Measurements from ENCODE around the gene PSTK. TPM values are rescaled to one million over a fixed set of nuclear protein-coding genes. Genes with fewer than 3 reads are reported as not detected.
A peak's percentile ranks its signal among the peaks of the same experiment; 100 is the strongest.

Gene PSTK, protein sequence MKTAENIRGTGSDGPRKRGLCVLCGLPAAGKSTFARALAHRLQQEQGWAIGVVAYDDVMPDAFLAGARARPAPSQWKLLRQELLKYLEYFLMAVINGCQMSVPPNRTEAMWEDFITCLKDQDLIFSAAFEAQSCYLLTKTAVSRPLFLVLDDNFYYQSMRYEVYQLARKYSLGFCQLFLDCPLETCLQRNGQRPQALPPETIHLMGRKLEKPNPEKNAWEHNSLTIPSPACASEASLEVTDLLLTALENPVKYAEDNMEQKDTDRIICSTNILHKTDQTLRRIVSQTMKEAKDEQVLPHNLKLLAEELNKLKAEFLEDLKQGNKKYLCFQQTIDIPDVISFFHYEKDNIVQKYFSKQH
- total RNA-seq: 1 to 10 TPM; 3.9 to 6.3 (median 5.2) TPM

DNA sequence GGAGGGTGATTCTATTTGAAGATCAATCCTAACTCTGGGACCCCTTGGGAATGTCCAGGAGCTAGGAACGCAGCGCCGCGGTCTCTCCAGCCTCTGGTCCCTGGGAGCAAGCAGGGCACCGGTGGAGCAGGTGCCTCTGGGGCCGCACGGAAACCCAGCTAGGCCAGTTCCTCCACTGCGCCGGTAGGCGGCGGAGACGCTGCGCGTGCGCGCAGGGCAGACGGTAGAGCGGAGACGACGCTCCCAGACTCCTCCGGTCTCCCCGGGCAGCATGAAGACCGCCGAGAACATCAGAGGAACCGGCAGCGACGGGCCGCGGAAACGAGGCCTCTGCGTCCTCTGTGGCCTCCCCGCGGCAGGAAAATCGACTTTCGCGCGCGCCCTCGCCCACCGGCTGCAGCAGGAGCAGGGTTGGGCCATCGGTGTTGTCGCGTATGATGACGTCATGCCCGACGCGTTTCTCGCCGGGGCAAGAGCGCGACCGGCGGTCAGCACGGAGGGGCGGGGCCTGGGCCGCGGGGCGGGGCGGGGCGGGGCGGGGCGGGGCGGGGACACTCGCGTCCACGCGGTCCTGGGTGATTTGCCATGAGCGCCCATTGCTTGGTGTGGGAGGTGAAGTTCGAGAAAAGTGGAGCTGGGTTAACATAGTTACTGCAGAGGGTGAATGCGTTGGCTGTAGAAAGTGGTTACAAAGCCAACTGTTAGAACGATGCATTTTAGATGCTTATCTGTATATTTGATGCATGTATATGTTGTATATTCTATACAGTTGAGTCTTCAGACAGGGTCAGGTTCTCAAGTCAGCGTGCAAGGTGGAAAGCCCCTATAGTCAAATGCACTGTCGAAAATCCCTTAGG, at the start of gene PSTK:
Gene PSTK, plus strand, starts transcription at position 193 of the 857 bp plus-strand sequence. Its CDS starts 79 bp downstream, at position 272.
- no peaks in the 10 kb centered on the region for H3K27me3 ChIP-seq
- H3K4me3 ChIP-seq (replicated peaks in 1 of 3): peak within 1 kb of the TSS; percentile 39 to 90 (median 89)
- TF ChIP-seq POLR2A (IDR thresholded peaks at IDR 0.05): peak in 1 of 2 donors; percentile 68
- TF ChIP-seq, protein P1, sequence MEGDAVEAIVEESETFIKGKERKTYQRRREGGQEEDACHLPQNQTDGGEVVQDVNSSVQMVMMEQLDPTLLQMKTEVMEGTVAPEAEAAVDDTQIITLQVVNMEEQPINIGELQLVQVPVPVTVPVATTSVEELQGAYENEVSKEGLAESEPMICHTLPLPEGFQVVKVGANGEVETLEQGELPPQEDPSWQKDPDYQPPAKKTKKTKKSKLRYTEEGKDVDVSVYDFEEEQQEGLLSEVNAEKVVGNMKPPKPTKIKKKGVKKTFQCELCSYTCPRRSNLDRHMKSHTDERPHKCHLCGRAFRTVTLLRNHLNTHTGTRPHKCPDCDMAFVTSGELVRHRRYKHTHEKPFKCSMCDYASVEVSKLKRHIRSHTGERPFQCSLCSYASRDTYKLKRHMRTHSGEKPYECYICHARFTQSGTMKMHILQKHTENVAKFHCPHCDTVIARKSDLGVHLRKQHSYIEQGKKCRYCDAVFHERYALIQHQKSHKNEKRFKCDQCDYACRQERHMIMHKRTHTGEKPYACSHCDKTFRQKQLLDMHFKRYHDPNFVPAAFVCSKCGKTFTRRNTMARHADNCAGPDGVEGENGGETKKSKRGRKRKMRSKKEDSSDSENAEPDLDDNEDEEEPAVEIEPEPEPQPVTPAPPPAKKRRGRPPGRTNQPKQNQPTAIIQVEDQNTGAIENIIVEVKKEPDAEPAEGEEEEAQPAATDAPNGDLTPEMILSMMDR (IDR thresholded peaks at IDR 0.05): peak; percentile 79 to 98 (median 95)
- no peaks in the 10 kb centered on the region for H3K36me3 ChIP-seq
- WGBS, 2 donors: 2 to 9% methylated on average over 10 to 21 of the region's 73 CpGs
- intact Hi-C loops (cut with DNase I): loop anchor here (10.0 kb wide), 1 partner anchor 174 kb away; the partner anchor contains the start of gene BUB3
- DNase-seq: peak; percentile 86 to 88
- no peaks in the 10 kb centered on the region for H3K9me3 ChIP-seq
- peaks cover 4 to 8% of the 10 kb centered on the region in 2 donors for H3K4me1 ChIP-seq
- H3K27ac ChIP-seq: peak within 1 kb of the TSS; percentile 79 to 96 (median 80)

DNA sequence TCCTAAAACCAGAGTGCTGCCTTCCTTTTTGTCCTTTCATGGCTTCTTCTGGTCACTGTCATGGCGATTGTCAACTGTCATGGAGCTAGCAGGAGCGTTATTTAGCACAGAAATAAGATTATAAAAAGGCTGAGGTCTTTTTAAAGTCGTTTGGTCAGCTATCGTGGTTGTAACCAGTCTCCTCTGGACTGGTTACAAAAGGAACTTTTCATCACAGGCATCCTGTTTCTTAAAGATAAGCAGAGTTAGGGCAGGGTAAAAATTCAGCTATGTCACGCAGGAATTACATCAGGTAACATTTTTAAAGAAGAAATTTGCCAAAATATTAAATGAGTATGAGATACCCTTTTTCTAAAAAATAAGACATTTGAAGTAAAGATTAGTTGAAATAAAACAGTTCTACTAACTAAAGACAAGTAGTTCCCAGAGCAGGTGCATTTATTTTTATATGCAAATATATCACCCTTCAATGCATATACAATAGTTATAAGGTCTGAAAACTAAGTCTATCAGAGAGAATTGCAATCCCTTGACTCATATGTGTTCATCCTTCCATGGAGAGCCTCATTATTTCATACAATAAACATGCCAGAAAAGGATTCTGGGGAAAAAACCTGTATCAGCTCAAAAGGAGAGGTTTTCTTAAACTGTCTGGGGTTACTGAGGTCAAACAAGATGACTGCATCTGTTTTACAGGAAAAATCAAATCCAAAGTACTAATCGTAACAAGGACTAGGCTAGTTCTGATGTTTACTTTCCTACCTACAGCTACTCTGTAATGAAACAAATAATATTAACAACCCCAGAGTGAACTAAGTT, 48.9 kb upstream of the PSTK start:
- H3K36me3 ChIP-seq: peaks cover 0 to 5% of the 10 kb centered on the region in 2 donors
- no peaks in the 10 kb centered on the region for H3K27me3 ChIP-seq
- DNase-seq: no peak
- no peaks in the 10 kb centered on the region for H3K9me3 ChIP-seq
- WGBS, 2 donors: 84 to 89% methylated on average over 6 of the region's 6 CpGs
- intact Hi-C loops (cut with DNase I): no loop called here
- H3K4me3 ChIP-seq (replicated peaks in 1 of 3): no peak overlapping the region
- no peak for TF ChIP-seq POLR2A (IDR thresholded peaks at IDR 0.05)
- TF ChIP-seq, protein P1 (IDR thresholded peaks at IDR 0.05): no peak
- H3K4me1 ChIP-seq: no peaks in the 10 kb centered on the region
- no peak overlapping the region for H3K27ac ChIP-seq

DNA sequence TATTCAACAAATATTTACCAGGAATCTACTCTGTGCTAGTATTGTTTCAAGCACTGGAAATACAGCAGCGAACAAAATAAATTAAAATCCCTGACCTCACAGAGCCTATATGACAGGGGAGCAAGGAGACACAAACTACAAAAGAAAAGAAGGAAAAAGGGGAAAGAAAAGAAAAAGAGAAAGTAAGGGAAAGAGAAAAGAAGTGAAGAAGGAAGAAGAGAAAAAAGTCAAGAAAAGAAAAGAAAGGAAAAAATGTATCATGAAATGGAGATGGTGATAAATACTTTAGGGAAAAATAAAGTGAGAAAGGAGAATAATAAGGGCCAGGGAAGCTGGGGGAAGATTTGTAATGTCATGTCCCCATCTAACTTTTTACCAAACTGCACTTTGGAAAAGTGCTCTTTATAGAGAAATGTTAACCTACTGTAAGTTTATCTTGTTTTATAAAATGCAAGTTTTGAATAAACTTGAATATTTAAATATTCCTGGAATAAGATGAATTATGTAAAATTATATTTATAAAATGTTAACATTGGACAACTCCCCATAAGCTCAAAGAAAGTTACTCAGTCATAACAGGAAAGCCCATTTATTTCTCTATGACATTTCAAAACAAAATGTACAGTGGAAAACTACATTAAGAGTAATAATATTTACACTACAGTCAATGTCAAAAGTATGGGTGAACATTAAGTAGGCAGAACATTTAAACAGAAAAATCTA, 40.9 kb upstream of the PSTK start:
- Histone ChIP-seq H3K9me3 (no peaks in the 10 kb centered on the region), H3K27me3 (no peaks in the 10 kb centered on the region), H3K4me1 (no peaks in the 10 kb centered on the region), H3K36me3 (peaks cover 0 to 11% of the 10 kb centered on the region in 2 donors), H3K4me3 (replicated peaks in 1 of 3) (no peak overlapping the region), H3K27ac (no peak overlapping the region)
- WGBS, 2 donors: 96 to 98% methylated on average over 1 of the region's 1 CpG
- intact Hi-C loops (cut with DNase I): no loop called here
- DNase-seq: no peak
- TF ChIP-seq, protein P1 (IDR thresholded peaks at IDR 0.05): no peak
- no peak for TF ChIP-seq POLR2A (IDR thresholded peaks at IDR 0.05)

DNA sequence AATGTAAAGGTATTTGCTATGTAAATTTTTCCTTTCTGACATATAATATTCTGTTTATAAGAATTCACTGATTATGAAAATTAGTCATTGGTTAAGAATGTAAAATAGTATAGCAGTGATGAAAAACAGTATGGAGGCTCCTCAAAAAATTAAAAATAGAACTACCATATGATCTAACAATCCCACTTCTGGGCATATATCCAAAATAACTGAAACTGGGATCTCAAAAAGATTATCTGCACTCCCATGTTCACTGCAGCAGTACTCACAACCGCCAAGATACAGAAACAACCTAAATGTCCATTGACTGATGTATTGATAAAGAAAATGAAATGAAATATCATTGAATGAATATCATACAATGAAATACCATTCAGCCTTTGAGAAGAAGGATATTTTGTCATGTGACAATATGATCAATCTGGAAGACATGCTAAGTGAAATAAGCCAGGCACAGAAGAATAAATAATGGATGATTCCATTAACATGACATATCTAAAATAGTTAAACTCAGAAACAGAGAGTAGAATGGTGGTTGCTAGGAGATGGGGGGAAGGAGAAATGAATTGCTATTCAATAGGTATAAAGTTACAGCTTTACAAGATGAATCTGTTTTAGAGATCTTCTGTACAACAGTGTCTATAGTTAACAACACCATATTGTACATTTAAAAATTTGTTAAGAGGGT, 40.2 kb upstream of the PSTK start:
- 73 to 80% methylated on average over 1 of the region's 1 CpG for WGBS, 2 donors
- Histone ChIP-seq H3K4me1 (no peaks in the 10 kb centered on the region), H3K9me3 (no peaks in the 10 kb centered on the region), H3K36me3 (peaks cover 0 to 11% of the 10 kb centered on the region in 2 donors), H3K27ac (no peak overlapping the region), H3K4me3 (replicated peaks in 1 of 3) (no peak overlapping the region), H3K27me3 (no peaks in the 10 kb centered on the region)
- TF ChIP-seq, protein P1 (IDR thresholded peaks at IDR 0.05): no peak
- TF ChIP-seq POLR2A (IDR thresholded peaks at IDR 0.05): no peak
- DNase-seq: no peak
- intact Hi-C loops (cut with DNase I): no loop called here
